ENCODE results near the gene GREM2.

DNA sequence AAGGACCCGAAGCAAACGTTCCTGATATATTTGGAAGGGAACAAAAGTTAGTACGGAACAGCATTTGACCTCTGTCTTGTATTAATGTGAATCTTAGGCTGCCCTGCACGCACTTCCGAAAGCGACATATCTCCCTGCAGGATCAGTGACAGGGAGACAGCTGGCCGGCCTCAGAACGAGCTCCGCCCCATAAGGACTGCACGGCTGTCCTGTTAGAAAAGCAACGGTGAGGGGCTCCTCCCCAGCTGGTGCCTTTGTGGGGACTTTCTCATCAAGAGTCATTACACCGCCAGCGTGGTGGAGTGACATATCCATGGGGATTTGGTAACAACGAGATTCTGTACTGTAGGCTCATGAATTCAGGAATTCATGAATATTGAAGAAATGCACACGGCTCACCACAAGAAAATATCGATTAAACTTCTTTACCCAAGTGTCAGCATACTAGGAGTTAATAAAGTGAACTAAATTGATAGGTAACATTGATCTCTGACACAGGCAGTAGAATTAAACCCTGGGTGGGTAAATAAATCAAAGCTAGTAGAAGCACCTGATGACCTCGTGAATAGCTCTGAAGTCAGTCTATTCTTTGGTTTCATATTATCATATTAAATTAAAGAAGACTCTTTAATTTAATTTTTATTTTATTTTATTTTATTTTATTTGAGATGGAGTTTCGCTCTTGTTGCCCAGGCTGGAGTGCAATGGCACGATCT lies 8.1 kb upstream of the GREM2 start:
- TF ChIP-seq, protein P1, sequence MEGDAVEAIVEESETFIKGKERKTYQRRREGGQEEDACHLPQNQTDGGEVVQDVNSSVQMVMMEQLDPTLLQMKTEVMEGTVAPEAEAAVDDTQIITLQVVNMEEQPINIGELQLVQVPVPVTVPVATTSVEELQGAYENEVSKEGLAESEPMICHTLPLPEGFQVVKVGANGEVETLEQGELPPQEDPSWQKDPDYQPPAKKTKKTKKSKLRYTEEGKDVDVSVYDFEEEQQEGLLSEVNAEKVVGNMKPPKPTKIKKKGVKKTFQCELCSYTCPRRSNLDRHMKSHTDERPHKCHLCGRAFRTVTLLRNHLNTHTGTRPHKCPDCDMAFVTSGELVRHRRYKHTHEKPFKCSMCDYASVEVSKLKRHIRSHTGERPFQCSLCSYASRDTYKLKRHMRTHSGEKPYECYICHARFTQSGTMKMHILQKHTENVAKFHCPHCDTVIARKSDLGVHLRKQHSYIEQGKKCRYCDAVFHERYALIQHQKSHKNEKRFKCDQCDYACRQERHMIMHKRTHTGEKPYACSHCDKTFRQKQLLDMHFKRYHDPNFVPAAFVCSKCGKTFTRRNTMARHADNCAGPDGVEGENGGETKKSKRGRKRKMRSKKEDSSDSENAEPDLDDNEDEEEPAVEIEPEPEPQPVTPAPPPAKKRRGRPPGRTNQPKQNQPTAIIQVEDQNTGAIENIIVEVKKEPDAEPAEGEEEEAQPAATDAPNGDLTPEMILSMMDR (conservative IDR thresholded peaks at IDR 0.05; ENCODE audit: low read length) = no peak
- no peak for TF ChIP-seq EZH2phosphoT487 (IDR thresholded peaks at IDR 0.05; ENCODE audit: borderline replicate concordance)

Data from Loucy (cell line).